ENCODE data around the gene ARSA.

Gene ARSA

GRCh38 chr22:50606946-50607658 lies 20.9 kb downstream of the ARSA start:
- TF ChIP-seq ZNF274 (IDR thresholded peaks at IDR 0.05; ENCODE audit: low read depth, low read length): no peak

GRCh38 chr22:50606165-50606945 lies 21.6 kb downstream of the ARSA start:
- H3K4me3 ChIP-seq (ENCODE audit: low read length): no peak overlapping the region
- TF ChIP-seq ZNF274 (IDR thresholded peaks at IDR 0.05; ENCODE audit: low read depth, low read length): no peak

More at GRCh38 chr22:50606946-50607658, 20.9 kb downstream of the ARSA start:
- no peak overlapping the region for H3K4me3 ChIP-seq (ENCODE audit: low read length)

- no peak overlapping the region for H3K4me3 ChIP-seq (ENCODE audit: low read length)
- no peak for TF ChIP-seq ZNF274 (IDR thresholded peaks at IDR 0.05; ENCODE audit: low read depth, low read length)
These were observed 22.3 kb downstream of the ARSA start for GRCh38 chr22:50605613-50606074.

DNA sequence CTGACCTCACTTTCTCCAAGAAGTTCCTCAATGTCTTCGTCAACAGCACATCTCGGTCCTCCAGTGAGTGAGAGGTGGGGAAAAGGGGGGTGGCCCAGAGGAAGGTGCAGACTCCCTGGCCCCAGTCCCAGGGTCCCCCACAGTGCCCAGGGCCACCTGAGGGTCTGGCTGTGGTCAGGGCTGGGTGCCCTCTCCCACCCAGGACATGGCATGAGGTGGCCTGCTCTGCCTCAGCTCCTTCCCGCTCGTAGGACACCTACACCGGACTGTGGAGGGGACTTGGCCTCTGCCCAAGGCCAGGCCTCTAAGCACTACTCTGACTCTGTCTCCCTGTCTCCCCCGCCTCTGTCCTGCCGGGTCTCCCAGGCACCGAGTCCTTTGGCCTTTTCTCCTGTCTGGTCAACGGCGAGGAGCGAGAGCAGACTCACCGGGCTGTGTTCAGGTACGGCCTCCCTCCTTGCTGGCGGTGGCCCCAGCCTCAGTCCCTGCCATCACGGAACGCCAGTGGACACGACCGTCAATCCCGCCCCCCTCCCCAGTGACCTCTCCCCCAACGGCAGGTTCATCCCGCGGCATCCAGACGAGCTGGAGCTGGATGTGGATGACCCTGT lies 22.8 kb downstream of the ARSA start:
- TF ChIP-seq ZNF274 (IDR thresholded peaks at IDR 0.05; ENCODE audit: low read depth, low read length): no peak
- no peak overlapping the region for H3K4me3 ChIP-seq (ENCODE audit: low read length)

GRCh38 chr22:50604256-50605001 lies 23.5 kb downstream of the ARSA start:
- no peak for TF ChIP-seq ZNF274 (IDR thresholded peaks at IDR 0.05; ENCODE audit: low read depth, low read length)
- no peak overlapping the region for H3K4me3 ChIP-seq (ENCODE audit: low read length)

DNA sequence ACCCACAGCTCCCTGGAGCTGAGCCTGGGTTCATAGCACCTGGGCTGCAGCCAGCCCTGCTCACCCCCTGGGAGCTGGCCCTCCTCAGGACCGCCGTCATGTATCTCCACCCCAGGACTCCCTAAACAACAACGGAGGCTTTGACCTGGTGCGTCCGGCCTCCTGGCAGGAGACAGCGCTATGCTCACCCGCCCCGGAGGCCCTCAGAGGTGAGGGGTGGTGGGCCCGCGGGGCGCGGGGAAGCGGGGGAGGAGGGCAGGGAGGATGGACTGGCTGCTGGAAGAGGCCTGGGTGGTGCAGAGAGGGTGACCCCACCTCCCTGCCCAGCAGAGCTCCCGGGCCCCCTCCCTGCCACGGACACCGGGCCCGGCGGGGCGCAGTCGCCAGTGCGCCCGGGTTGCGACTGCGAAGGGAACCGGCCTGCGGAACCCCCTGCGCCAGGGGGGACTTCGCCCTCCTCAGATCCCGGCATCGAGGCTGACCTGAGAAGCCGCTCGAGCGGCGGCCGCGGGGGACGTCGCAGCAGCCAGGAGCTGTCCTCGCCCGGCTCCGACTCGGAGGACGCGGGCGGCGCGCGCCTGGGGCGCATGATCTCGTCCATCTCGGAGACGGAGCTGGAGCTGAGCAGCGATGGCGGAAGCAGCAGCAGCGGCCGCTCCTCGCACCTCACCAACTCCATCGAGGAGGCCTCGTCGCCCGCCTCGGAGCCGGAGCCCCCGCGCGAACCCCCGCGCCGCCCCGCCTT lies 24.3 kb downstream of the ARSA start:
- no peak for TF ChIP-seq ZNF274 (IDR thresholded peaks at IDR 0.05; ENCODE audit: low read depth, low read length)
- H3K4me3 ChIP-seq (ENCODE audit: low read length): no peak overlapping the region

GRCh38 chr22:50602338-50602700 lies 25.6 kb downstream of the ARSA start:
- TF ChIP-seq ZNF274 (IDR thresholded peaks at IDR 0.05; ENCODE audit: low read depth, low read length): no peak
- no peak overlapping the region for H3K4me3 ChIP-seq (ENCODE audit: low read length)

DNA sequence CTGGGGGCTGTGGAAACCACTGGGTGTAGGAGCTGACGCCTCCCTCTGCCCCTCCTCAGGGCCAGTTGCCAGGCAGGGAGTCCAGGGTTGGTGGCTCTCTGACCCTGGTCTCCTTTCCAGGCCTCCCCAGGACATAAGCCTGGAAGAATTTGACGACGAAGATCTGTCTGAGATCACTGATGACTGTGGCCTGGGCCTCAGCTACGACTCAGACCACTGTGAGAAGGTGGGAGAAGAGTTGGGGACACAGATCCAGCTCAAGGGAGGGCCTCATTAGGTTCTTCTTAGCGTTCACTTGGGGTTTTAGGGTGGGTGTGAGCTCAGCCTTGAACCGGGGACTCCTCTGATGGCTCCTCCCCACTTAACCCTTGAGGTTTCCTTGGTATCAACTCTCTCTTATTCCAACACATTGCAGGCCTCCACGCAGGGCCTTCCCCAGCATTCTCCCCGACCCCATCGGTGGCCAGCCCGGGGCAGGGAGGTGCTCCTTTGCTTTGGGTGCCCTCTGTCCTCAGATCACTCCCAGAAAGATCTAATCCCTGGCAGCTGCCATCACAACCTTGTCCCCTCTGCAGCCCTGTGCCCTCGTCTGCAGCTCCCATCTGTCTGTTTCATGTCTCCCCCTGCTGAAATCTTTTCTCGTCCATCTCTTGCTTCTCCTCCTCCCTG lies 26.1 kb downstream of the ARSA start:
- no peak for TF ChIP-seq ZNF274 (IDR thresholded peaks at IDR 0.05; ENCODE audit: low read depth, low read length)
- no peak overlapping the region for H3K4me3 ChIP-seq (ENCODE audit: low read length)

DNA sequence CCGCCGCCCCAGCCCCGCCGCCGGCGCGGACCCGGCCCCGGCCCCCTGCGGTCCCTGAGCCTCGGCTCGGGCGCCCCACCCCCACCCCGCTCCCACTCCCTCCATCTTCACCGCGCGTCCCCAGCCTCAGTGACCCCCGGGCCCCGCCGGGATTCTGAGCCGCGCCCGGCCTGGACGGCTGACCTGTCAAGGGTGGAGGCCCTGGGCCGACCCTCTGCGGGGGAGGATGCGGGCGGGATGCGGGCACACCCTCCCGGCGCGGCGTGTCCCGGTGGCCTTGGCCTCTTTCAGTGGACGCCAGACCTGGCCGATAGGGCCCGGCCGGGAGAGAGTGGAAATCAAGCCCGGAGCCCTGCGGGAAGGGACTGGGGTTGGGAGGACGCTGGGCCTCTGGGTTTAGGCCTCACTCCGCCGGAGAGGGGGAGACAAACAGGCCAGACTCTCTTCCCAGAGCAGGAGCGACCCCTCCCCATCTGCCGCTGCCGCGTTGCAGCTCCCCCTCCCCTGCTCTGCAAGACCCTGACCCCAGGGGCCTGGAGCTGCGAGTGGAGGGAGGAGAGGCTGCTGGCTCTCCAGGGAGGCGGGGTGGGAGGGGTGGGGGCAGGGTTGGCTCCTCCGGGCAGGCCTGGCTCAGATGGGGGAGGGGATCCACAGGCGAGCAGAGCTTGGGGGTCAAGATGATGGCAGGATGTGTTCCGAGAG lies 26.8 kb downstream of the ARSA start:
- H3K4me3 ChIP-seq (ENCODE audit: low read length): no peak overlapping the region
- no peak for TF ChIP-seq ZNF274 (IDR thresholded peaks at IDR 0.05; ENCODE audit: low read depth, low read length)

DNA sequence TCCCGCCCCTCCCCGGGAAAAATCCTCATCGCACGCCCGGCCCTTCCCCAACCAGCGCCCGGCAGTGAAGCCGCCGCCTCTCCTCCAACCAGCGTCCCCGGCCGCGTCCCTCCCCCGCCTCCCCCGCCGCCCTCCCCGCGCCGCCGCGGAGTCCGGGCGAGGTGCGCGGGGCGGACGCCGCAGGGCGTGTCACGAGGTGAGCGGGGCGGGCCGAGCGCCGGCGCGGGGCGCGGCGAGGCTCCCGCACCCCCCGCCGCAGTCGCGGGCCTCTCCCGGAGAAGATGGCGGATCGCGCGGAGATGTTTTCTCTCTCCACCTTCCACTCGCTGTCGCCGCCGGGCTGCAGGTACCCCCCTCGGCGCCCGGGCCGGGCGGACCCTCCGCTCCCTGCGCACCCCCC lies 27.4 kb downstream of the ARSA start, which contains the start of gene MAPK8IP2:
Gene MAPK8IP2 (plus strand): TSS at position 256 of the 400 bp plus-strand sequence. CDS start 26 bp downstream, at position 282.
- H3K4me3 ChIP-seq (ENCODE audit: low read length): no peak within 1 kb of the TSS
- no peak for TF ChIP-seq ZNF274 (IDR thresholded peaks at IDR 0.05; ENCODE audit: low read depth, low read length)

- no peak for TF ChIP-seq ZNF274 (IDR thresholded peaks at IDR 0.05; ENCODE audit: low read depth, low read length)
These were observed 28.0 kb downstream of the ARSA start for GRCh38 chr22:50599816-50600455.

DNA sequence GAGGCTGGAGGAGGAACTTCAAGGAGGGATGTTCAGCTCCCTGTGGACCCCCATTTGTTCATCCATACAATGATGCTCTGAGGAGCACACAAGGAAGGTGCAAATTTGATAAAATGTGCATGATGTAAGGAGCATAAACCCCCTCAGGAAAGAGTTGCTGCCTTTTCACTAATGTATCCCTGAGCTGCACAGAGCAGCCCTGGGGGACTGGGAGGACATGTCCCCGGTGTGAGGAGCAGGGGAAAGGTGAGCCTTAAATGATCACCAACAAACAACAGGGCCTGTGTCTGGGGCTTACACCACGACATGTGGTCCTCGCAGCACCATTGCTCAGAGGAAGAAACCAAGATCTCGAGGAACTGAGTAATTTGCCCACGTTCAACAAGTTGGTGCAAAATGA lies 30.9 kb downstream of the ARSA start:
- no peak overlapping the region for H3K4me3 ChIP-seq (ENCODE audit: low read length)
- TF ChIP-seq ZNF274 (IDR thresholded peaks at IDR 0.05; ENCODE audit: low read depth, low read length): no peak

More at GRCh38 chr22:50599816-50600455, 28.0 kb downstream of the ARSA start:
- H3K4me3 ChIP-seq (ENCODE audit: low read length): no peak overlapping the region
